ENCODE data around the gene GGTA1.
"Not testable (repeated sequence)": the region's sequence is repeated elsewhere in the genome, so short reads cannot be mapped to it uniquely, and the experiment has no call there.

The GGTA1 gene

DNA sequence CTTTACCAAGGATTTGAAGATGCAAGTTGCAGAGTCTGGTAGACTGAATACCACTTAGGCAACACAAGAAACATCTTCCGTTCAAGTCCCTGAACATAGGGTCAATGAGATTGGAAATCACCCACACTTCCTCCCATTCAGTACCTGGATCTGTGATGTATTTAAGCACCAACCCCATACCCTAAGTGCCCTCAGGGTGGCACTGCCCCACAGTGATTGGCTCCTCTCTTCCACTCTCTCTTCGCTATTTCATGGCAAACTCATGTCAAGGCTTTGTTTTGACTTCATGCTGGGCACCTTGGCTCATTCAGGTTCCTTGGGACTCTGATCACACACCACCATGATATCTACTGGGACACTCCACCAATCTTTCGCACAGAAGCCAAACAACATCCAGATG is 53.7 kb downstream of the GGTA1 start:
- ChIA-PET POLR2A (ENCODE audit: low non-redundant PET) (no interaction called here), CTCF (no interaction called here)
- no peak for TF ChIP-seq CTCF (conservative IDR thresholded peaks at IDR 0.05; ENCODE audit: low read depth)
- no peak for DNase-seq (ENCODE audit: low spot score)
- no peak overlapping the region for H3K27ac ChIP-seq

- ChIA-PET CTCF (interaction anchor here (0.5 to 0.6 kb wide), 2 partner anchors 56 to 208 kb away, joined by 3 read pairs; no protein-coding TSS in a partner anchor), POLR2A (ENCODE audit: low non-redundant PET) (no interaction called here)
- H3K27ac ChIP-seq, result no peak overlapping the region
- TF ChIP-seq CTCF (conservative IDR thresholded peaks at IDR 0.05; ENCODE audit: low read depth), result no peak
- DNase-seq (ENCODE audit: low spot score), result no peak
Measured at GRCh38 chr9:121443981-121444380, 55.7 kb downstream of the GGTA1 start.

DNA sequence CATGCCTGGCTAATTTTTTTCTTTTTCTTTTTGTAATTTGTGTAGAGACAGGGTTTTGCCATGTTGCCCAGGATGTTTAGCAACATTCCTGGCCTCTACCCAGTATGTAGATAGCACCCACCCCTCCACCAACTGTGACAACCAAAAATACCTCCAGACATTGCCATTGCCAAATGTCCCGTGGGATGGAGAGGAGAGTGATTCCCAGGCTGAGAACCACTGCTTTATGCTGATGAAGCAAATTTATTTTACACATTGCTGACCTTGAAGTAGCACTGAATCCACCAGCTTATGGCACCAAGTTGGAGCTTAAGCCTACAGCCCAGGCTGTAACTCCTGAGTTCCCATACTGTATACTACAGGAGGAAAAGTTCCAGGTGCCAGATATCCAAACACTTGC is 58.5 kb downstream of the GGTA1 start:
- TF ChIP-seq CTCF (conservative IDR thresholded peaks at IDR 0.05; ENCODE audit: low read depth), result no peak
- ChIA-PET CTCF (interaction anchor here (0.6 to 1.8 kb wide), 6 partner anchors 15 to 294 kb away, joined by 3 to 8 read pairs (median 4); no protein-coding TSS in a partner anchor), POLR2A (ENCODE audit: low non-redundant PET) (no interaction called here)
- H3K27ac ChIP-seq, result no peak overlapping the region
- no peak for DNase-seq (ENCODE audit: low spot score)

GRCh38 chr9:121439711-121440664 is 59.7 kb downstream of the GGTA1 start:
- no peak for TF ChIP-seq CTCF (conservative IDR thresholded peaks at IDR 0.05; ENCODE audit: low read depth)
- DNase-seq (ENCODE audit: low spot score), result peak; percentile 52
- CTCF ChIA-PET, result interaction anchor here (0.5 to 1.8 kb wide), 12 partner anchors 12 to 865 kb away, joined by 3 to 8 read pairs (median 4); no protein-coding TSS in a partner anchor
- no peak overlapping the region for H3K27ac ChIP-seq
- POLR2A ChIA-PET (ENCODE audit: low non-redundant PET), result no interaction called here

DNA sequence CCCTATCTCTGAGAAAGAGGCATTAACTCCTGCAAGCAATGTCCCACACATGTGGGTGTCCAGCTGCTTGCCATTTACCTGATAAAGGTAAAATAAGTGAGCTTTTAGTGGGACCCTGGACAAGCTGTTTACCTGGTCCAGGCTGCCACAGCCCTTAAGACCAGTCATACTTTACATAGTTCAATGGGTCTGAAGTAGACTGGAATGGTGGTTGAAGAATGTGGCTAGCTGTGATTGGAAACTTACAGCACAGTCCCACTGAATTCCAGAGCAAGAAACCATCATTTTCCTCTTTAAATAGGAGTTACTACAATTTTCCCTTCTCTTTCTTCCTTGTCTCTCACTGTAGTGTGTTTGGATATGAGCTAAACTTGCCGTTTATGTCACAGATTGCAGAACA is 60.6 kb downstream of the GGTA1 start:
- no peak overlapping the region for H3K27ac ChIP-seq
- no peak for TF ChIP-seq CTCF (conservative IDR thresholded peaks at IDR 0.05; ENCODE audit: low read depth)
- no peak for DNase-seq (ENCODE audit: low spot score)
- ChIA-PET POLR2A (ENCODE audit: low non-redundant PET) (no interaction called here), CTCF (no interaction called here)

DNA sequence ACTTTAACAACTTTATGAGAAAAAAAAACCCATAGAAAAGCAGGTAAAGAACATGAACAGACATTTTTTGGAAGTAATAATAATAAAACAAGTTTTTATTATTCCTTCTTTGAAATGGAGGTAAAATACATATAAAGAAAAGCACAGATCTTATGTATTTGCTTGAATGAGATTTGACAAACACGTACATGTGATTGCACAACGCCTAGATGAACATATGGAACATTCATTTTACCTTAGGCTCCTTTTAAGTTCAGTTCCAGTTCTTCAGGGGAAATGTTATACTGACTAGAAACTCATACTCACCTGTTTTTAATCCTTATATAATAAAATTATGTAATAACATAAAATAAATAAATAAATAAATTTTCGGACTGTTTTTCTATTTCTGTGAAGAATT is 61.8 kb downstream of the GGTA1 start:
- TF ChIP-seq CTCF (conservative IDR thresholded peaks at IDR 0.05; ENCODE audit: low read depth), result no peak
- ChIA-PET POLR2A (ENCODE audit: low non-redundant PET) (no interaction called here), CTCF (no interaction called here)
- DNase-seq (ENCODE audit: low spot score), result no peak
- no peak overlapping the region for H3K27ac ChIP-seq

DNA sequence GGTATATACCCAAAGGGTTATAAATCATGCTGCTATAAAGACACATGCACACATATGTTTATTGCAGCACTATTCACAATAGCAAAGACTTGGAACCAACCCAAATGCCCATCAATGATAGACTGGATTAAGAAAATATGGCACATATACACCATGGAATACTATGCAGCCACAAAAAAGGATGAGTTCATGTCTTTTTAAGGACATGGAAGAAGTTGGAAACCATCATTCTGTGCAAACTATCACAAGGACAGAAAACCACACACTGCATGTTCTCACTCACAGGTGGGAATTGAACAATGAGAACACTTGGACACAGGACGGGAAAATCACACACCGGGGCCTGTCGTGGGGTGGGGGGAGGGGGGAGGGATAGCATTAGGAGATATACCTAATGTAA is 62.6 kb downstream of the GGTA1 start:
- POLR2A ChIA-PET (ENCODE audit: low non-redundant PET); DNase-seq (ENCODE audit: low spot score); H3K27ac ChIP-seq; CTCF ChIA-PET: not testable (repeated sequence)
